ENCODE measurements around the gene ESPNL. TPM values are rescaled to one million over a fixed set of nuclear protein-coding genes. Genes with fewer than 3 reads are reported as not detected.

The ESPNL gene
- total RNA-seq, 1 donor from 2014 or later, result 1.0 TPM

- no peak for DNase-seq
These were observed 41.6 kb downstream of the ESPNL start for GRCh38 chr2:238141541-238142318.

- no peak for DNase-seq
These were observed 42.5 kb downstream of the ESPNL start for GRCh38 chr2:238142382-238143205.

- peak; percentile 74 for DNase-seq
These were observed 43.3 kb downstream of the ESPNL start for GRCh38 chr2:238143239-238143951.

- DNase-seq, result no peak
These were observed 44.1 kb downstream of the ESPNL start for GRCh38 chr2:238144262-238144661.

GRCh38 chr2:238145046-238145445, 44.9 kb downstream of the ESPNL start:
- DNase-seq, result no peak

GRCh38 chr2:238145851-238146250, 45.7 kb downstream of the ESPNL start:
- DNase-seq, result no peak

- no peak for DNase-seq
These were observed 46.9 kb downstream of the ESPNL start for GRCh38 chr2:238146884-238147544.

- no peak for DNase-seq
These were observed 48.8 kb downstream of the ESPNL start for GRCh38 chr2:238148981-238149380.

GRCh38 chr2:238149841-238150572, 49.9 kb downstream of the ESPNL start:
- peak; percentile 92 for DNase-seq

GRCh38 chr2:238150686-238151085, 50.5 kb downstream of the ESPNL start:
- DNase-seq, result no peak

- no peak for DNase-seq
These were observed 51.1 kb downstream of the ESPNL start for GRCh38 chr2:238151205-238151604.

GRCh38 chr2:238151628-238152235, 51.6 kb downstream of the ESPNL start:
- DNase-seq, result no peak

- peak; percentile 48 for DNase-seq
These were observed 52.9 kb downstream of the ESPNL start for GRCh38 chr2:238152771-238153688.

GRCh38 chr2:238154570-238154969, 54.4 kb downstream of the ESPNL start:
- no peak for DNase-seq

- DNase-seq, result peak; percentile 74
These were observed 55.1 kb downstream of the ESPNL start for GRCh38 chr2:238155051-238155760.

GRCh38 chr2:238155761-238156694, 55.9 kb downstream of the ESPNL start:
- peak; percentile 53 for DNase-seq

GRCh38 chr2:238157506-238158017, 57.4 kb downstream of the ESPNL start:
- no peak for DNase-seq

GRCh38 chr2:238158018-238158508, 57.9 kb downstream of the ESPNL start:
- no peak for DNase-seq
